T-helper 9 cell (primary cell): Measurements from ENCODE around the gene OSGEP.

Experiments used
- DNase-seq: peaks from one replicate; pipeline ENCODE4 v3.0.0-alpha.2; 2020
- total RNA-seq, 2 donors: gene quantifications; one replicate each; lab custom pipeline; 2026; lab: John Stamatoyannopoulos, UW

Gene OSGEP
- total RNA-seq: 61.7 to 70.2 reads per million in 2 donors

DNA sequence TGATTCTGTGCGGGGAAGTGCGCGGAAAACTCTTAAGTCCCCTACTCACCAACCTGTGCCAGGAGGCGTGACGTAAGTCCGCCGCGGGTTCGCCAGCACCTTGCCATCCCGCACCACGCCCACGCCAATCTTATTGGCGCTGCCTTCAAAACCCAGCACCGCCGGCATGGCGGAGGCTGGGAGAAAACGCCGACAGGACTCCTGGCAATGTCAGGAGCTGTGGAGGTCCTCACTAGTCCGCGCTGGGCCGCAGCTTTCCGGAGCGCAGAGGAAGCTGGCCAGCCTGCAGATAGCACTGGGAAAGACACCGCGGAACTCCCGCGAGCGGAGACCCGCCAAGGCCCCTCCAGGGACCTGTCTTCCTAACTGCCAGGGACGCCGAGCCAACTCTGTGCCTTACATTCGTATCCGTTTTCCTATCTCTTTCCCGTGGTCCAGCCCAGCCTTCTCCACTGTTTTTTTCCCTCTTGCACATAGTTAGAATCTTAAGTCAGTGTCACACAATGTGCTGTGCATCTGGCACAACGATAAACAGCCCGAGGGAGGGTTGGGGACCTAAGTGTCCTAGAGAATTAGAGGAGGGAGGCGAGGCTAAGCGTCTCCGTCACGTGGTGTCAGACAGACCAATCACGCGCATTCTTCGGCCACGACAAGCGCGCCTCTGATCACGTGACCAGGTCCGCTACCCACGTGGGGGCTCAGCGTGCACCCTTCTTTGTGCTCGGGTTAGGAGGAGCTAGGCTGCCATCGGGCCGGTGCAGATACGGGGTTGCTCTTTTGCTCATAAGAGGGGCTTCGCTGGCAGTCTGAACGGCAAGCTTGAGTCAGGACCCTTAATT, at the start of gene OSGEP, which contains the start of gene APEX1:
Gene OSGEP (minus strand): TSS at position 297 of the 839 bp plus-strand sequence. CDS start 129 bp downstream, at position 168.
Gene APEX1 (plus strand): TSS at position 711 of the 839 bp plus-strand sequence. CDS start 420 bp downstream, outside the sequence.
- peak; percentile 94 for DNase-seq

- no peak for DNase-seq
These were observed 49.3 kb upstream of the OSGEP start for GRCh38 chr14:20503898-20504297.

DNA sequence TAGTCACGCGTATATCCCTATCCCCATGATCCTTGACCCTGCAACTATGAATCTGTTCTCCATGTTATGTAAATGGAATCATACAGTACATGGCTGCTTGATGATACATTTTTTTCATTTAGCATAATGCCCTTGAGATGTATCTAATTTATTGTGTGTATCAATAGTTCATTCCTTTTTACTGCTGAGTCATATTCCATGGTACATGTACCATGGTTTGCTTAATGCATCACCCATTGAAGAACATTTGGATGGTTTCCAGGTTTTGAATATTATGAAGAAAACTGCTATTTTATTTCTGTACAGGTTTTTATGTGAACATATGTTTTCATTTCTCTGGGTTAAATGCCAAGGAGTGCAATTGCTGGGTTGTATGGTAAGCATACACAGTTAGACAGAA, 46.7 kb upstream of the OSGEP start:
- no peak for DNase-seq

DNA sequence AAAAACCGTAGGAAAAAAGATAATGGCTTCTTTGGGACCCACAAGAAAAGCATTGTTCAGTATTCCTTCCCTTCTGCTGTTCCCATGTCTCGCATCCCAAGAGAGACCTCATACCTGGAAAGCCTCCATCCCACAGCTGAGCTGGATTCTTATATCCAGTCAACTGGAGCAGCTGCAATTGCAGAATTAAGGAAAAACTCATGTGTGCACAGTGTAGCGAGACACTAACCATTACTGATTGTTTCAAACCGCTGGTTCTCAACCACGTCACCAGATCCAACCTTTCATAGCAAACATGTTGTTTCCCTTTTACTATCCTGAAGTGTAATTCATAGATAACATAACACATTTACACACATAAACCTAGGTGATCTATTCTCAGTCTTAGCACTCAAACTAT, 45.3 kb upstream of the OSGEP start:
- DNase-seq: no peak

DNA sequence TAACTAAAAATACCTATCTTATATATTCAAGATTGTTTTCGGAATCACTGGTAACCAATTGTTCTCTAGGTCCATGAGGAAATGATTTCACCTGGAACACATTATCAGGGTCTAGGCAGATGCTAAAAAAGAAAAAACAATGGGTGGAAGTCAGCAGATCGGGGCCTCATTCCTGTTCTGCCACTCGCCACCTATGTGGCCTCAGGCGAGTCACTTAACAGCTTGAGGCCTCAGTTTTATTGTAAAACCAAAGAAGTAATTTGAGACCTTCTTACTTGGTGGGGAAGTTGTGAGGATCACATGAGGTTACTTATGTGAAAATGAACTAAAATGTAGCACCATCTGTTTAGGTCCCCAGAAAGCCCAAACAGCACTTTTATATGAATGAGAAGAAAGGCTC, 44.5 kb upstream of the OSGEP start:
- no peak for DNase-seq

DNA sequence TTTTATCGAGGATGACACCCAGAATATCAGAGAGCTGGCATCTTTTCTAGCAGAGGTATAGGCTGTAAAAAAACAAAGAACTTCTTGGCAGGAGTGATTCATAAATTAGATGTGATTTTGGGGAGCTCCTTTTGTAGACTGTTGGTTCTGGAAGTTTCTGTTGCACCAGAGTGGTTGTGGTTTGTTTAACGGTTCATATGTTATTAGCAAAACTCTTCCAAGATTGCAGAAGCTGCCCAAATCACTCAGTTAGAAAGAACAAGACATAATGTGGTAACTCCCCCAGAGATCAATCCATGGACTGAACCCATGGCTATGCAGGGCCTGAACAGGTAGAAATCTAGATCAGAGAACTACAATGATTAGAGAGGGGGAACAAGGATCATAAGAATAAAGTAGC, 44.0 kb upstream of the OSGEP start:
- DNase-seq: no peak

- DNase-seq: no peak
These were observed 40.5 kb upstream of the OSGEP start for GRCh38 chr14:20494935-20495766.

- DNase-seq: no peak
These were observed 39.0 kb upstream of the OSGEP start for GRCh38 chr14:20493634-20494033.

DNA sequence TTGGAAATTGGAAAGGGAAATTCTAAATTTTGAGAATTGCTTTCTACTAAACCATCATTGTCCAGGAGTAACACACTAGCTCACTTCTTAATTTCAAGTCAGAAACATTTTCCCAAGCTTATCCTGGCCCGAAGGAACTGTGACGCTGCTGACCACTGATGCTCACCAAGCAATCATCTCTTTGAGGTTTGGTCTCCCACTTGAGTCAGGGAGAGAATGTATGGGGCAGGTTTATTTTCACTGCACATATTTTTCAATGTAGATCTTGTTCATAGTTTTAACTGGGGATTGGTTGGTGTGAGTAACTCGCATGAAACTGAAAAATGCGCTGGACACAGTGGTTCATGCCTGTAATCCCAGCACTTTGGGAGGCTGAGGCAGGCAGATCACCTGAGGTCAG, 37.9 kb upstream of the OSGEP start:
- no peak for DNase-seq

- DNase-seq: no peak
These were observed 36.0 kb upstream of the OSGEP start for GRCh38 chr14:20490563-20490962.

- DNase-seq: no peak
These were observed 34.7 kb upstream of the OSGEP start for GRCh38 chr14:20489093-20489994.

- DNase-seq: no peak
These were observed 32.7 kb upstream of the OSGEP start for GRCh38 chr14:20487396-20487725.

GRCh38 chr14:20486684-20487395, 32.2 kb upstream of the OSGEP start:
- DNase-seq: no peak

- no peak for DNase-seq
These were observed 31.3 kb upstream of the OSGEP start for GRCh38 chr14:20485900-20486299.

- no peak for DNase-seq
These were observed 27.8 kb upstream of the OSGEP start for GRCh38 chr14:20482382-20482781.

- DNase-seq: no peak
These were observed 24.3 kb upstream of the OSGEP start for GRCh38 chr14:20478894-20479293.

DNA sequence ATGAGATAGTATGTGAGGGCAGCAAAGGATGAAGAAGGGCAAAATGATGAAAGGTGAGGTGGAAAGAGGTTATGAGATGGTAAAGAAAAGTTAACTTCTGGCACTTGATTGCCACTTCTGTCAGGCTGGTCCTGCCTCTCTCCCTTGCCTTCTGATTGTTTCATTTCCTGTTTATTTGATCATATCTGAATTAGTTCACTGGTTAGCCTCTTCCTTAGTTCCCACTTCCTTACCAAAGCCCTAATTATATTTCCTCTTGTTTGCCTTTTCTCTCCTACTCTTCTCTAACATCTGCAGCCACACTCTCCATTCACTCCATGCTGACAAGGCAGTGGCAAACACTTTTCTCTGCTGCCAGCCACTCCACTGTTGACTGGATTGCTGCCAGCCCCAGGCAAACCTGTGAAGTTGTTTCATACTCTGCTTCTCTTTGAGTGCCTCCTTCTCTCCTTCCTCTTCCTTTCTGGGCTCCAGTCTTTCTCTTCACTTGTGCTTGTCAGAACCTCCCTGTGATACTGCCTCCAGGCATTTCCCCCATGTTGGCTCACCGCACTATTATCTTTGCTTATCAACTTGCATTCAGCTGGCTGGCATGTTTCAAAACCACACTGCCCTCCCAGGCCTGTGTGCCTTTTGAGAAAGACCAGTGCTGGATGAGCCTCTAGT, 22.7 kb upstream of the OSGEP start:
- DNase-seq: peak; percentile 24

- no peak for DNase-seq
These were observed 22.2 kb upstream of the OSGEP start for GRCh38 chr14:20476776-20477175.

DNA sequence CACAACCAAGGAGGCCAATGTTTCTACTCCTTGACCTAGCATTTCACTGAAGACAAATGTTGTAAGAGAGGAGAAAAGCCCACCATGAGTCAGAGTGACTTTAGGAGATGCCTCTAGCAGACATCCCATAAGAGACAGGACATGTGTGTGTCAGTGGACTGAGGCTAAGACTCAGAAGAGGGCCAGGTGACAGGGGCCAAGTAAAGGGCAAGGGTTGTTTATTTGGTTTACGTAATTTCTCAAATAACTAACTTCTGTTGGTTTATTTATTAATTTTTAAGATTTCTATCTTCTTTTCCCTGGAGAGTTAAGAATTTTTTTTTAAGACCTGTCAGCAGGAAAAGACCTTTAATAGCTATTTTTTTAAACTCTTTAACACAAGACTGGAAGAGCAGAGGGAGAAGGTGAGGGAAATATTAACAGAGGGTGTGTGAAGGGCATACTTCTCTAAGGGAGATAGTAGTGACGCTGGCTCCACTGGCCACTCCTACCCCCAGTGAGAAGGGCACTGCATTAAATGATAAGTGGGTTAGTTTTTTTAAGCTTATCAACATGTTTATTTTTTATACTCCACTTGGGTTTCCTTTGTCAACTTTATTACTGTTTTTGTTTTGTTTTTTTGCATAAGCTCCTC, 18.0 kb upstream of the OSGEP start:
- no peak for DNase-seq

GRCh38 chr14:20470603-20470901, 15.9 kb upstream of the OSGEP start:
- DNase-seq: no peak
